ENCODE data around the gene BCL2.
A peak's percentile ranks its signal among the peaks of the same experiment; 100 is the strongest.

BCL2 gene

DNA sequence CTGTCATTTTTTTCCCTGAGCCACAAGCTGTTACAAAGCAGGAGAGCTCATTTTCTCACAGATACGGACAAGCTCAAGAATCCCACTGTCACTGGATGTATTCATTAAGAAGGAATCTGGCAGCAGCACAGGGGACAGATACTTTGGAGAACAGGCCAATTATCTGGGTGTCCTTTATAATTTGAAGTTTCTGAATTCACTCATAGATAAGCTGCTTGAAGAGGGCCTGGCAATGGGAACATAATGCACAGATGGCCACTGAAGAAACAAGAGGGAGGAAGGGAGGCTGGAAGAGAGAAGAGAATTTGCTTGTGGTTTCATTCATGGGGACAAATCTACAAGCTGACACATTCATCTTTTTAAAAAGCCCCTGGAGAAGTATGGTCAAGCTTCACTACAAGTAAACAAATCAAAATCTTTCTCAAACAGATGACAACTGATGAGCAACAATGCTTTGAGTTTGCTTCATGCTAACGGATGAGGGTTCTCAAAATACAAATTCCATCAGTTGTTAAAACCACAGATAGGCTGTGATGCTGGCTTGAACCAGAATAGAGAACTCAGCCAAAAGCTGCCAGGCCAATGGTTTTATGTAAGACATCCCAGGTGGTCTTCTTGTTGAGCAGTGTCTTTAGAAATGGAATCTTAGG is 11.9 kb downstream of the BCL2 start:
- TF ChIP-seq, protein P1, sequence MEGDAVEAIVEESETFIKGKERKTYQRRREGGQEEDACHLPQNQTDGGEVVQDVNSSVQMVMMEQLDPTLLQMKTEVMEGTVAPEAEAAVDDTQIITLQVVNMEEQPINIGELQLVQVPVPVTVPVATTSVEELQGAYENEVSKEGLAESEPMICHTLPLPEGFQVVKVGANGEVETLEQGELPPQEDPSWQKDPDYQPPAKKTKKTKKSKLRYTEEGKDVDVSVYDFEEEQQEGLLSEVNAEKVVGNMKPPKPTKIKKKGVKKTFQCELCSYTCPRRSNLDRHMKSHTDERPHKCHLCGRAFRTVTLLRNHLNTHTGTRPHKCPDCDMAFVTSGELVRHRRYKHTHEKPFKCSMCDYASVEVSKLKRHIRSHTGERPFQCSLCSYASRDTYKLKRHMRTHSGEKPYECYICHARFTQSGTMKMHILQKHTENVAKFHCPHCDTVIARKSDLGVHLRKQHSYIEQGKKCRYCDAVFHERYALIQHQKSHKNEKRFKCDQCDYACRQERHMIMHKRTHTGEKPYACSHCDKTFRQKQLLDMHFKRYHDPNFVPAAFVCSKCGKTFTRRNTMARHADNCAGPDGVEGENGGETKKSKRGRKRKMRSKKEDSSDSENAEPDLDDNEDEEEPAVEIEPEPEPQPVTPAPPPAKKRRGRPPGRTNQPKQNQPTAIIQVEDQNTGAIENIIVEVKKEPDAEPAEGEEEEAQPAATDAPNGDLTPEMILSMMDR (conservative IDR thresholded peaks at IDR 0.05; ENCODE audit: low read length), result no peak
- DNase-seq (ENCODE audit: low read depth), result peak; percentile 51

GRCh38 chr18:63306819-63307550 is 12.6 kb downstream of the BCL2 start:
- no peak for DNase-seq (ENCODE audit: low read depth)
- TF ChIP-seq, protein P1 (conservative IDR thresholded peaks at IDR 0.05; ENCODE audit: low read length), result no peak
- no peak overlapping the region for H3K4me3 ChIP-seq (ENCODE audit: low read length)

More for the DNA sequence above, 11.9 kb downstream of the BCL2 start:
- no peak overlapping the region for H3K4me3 ChIP-seq (ENCODE audit: low read length)

GRCh38 chr18:63306249-63306648 is 13.3 kb downstream of the BCL2 start:
- no peak for DNase-seq (ENCODE audit: low read depth)
- no peak overlapping the region for H3K4me3 ChIP-seq (ENCODE audit: low read length)
- TF ChIP-seq, protein P1 (conservative IDR thresholded peaks at IDR 0.05; ENCODE audit: low read length), result no peak

- TF ChIP-seq, protein P1 (conservative IDR thresholded peaks at IDR 0.05; ENCODE audit: low read length), result no peak
- no peak overlapping the region for H3K4me3 ChIP-seq (ENCODE audit: low read length)
- no peak for DNase-seq (ENCODE audit: low read depth)
These were observed 16.0 kb downstream of the BCL2 start for GRCh38 chr18:63303547-63303946.

GRCh38 chr18:63302636-63303405 is 16.7 kb downstream of the BCL2 start:
- TF ChIP-seq, protein P1 (conservative IDR thresholded peaks at IDR 0.05; ENCODE audit: low read length), result no peak
- H3K4me3 ChIP-seq (ENCODE audit: low read length), result no peak overlapping the region
- DNase-seq (ENCODE audit: low read depth), result no peak

DNA sequence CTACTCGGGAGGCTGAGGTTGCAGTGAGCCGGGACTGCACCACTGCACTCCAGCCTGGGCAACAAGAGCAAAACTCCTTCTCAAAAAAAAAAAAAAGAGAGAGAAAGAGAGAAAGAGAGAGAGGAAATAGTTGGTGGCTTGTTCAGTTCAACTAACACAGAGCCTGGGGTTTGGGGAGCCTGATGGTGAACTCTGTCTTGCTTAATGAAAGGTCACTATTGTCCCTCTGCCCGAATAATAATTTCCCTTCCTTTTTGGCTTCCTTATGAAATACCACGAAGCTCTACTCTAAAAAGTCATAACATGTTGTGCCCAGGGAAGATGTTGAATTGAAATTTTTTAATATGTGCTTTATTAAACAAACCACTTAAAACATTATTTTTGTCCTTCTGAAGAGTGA is 17.3 kb downstream of the BCL2 start:
- TF ChIP-seq, protein P1 (conservative IDR thresholded peaks at IDR 0.05; ENCODE audit: low read length), result no peak
- no peak for DNase-seq (ENCODE audit: low read depth)
- H3K4me3 ChIP-seq (ENCODE audit: low read length), result no peak overlapping the region

Data from AG10803 (cell line).